ENCODE results near the gene TMC5.

DNA sequence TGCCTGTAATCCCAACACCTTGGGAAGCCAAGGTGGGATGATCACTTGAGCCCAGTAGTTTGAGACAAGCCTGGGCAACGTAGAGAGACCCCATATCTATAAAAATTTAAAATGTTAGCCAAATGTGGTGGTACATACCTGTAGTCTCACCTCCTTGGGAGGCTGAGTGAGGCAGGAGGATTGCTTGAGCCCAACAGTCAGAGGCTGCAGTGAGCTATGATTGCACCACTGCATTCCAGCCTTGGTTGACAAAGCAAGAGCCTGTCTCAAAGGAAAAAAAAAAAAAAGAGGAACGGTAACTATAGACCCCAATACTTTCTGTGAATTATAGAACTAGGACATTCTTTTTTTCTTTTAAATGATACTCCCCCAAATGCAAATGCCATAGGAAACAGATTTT lies 1.8 kb upstream of the TMC5 start:
- TF ChIP-seq RXRA (IDR thresholded peaks at IDR 0.05; ENCODE audit: borderline replicate concordance, low read depth), result no peak
- TF ChIP-seq, protein P1, sequence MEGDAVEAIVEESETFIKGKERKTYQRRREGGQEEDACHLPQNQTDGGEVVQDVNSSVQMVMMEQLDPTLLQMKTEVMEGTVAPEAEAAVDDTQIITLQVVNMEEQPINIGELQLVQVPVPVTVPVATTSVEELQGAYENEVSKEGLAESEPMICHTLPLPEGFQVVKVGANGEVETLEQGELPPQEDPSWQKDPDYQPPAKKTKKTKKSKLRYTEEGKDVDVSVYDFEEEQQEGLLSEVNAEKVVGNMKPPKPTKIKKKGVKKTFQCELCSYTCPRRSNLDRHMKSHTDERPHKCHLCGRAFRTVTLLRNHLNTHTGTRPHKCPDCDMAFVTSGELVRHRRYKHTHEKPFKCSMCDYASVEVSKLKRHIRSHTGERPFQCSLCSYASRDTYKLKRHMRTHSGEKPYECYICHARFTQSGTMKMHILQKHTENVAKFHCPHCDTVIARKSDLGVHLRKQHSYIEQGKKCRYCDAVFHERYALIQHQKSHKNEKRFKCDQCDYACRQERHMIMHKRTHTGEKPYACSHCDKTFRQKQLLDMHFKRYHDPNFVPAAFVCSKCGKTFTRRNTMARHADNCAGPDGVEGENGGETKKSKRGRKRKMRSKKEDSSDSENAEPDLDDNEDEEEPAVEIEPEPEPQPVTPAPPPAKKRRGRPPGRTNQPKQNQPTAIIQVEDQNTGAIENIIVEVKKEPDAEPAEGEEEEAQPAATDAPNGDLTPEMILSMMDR (IDR thresholded peaks at IDR 0.05), result no peak
- no peak for TF ChIP-seq SMC3 (IDR thresholded peaks at IDR 0.05; ENCODE audit: low read depth, low read length)
- no peak for TF ChIP-seq TAF1 (IDR thresholded peaks at IDR 0.05; ENCODE audit: borderline replicate concordance, low read depth, low read length)
- TF ChIP-seq RFX5 (IDR thresholded peaks at IDR 0.05; ENCODE audit: low read length), result no peak

Measured in SK-N-SH (cell line).